HepG2 (cell line): ENCODE data around the gene GTF2E1.

Experiments used
- ATF3 ChIP-seq: sonication (generic); formaldehyde crosslinking; IDR thresholded peaks from 2 replicates; pipeline ENCODE4 v1.4.0; 2020; ENCODE audit warnings: missing genetic modification reagents
- ELF1 ChIP-seq: sonication (generic); formaldehyde crosslinking; IDR thresholded peaks from 2 replicates; pipeline ENCODE4 v1.4.0; 2020; ENCODE audit warnings: missing genetic modification reagents
- KLF9 ChIP-seq: IDR thresholded peaks from 2 replicates; pipeline ENCODE4 v1.6.1; 2016; ENCODE audit warnings: low read depth
- NFRKB ChIP-seq: fragments of 450-650 bp; IDR thresholded peaks from 2 replicates; pipeline ENCODE4 v1.6.1; 2017
- POLR2A ChIP-seq, 2 experiments: IDR thresholded peaks; 2 replicates each; pipeline ENCODE4 v1.6.1; 2011; ENCODE audit warnings: low read depth in 2 of 2, low read length in 2 of 2, mild to moderate bottlenecking in 1 of 2, moderate library complexity in 1 of 2; ENCODE audit not compliant: insufficient read depth in 1 of 2
- PRPF4 ChIP-seq: fragments of 200-400 bp; formaldehyde crosslinking; IDR thresholded peaks from 2 replicates; pipeline ENCODE4 v1.6.1; 2016; ENCODE audit warnings: low read length, low read depth; ENCODE audit not compliant: poor library complexity, severe bottlenecking
- TBL1XR1 ChIP-seq: fragments of 150-350 bp; IDR thresholded peaks from 2 replicates; pipeline ENCODE4 v1.6.1; 2014; ENCODE audit warnings: borderline replicate concordance, low read length; ENCODE audit not compliant: partially characterized antibody
- TCF7 ChIP-seq: sonication (generic); IDR thresholded peaks from 2 replicates; pipeline ENCODE4 v1.6.1; 2016; ENCODE audit warnings: antibody characterized with exemption, low read depth
- ZFP36 ChIP-seq: fragments of 150-350 bp; IDR thresholded peaks from 2 replicates; pipeline ENCODE4 v1.6.1; 2018; ENCODE audit warnings: borderline replicate concordance, low read length, low read depth; ENCODE audit not compliant: partially characterized antibody
- ZNF121 ChIP-seq: sonication (generic); formaldehyde crosslinking; IDR thresholded peaks from 2 replicates; pipeline ENCODE4 v1.5.0; 2020; ENCODE audit warnings: mild to moderate bottlenecking, missing genetic modification reagents
- ZNF430 ChIP-seq: sonication (generic); formaldehyde crosslinking; IDR thresholded peaks from 2 replicates; pipeline ENCODE4 v1.9.0; 2021; ENCODE audit warnings: mild to moderate bottlenecking, missing genetic modification reagents

- no peak for TF ChIP-seq ZFP36
- TF ChIP-seq TBL1XR1: no peak
- no peak for TF ChIP-seq TCF7
- TF ChIP-seq ZNF430 (CRISPR knock-in tag): no peak
- no peak for TF ChIP-seq ATF3 (CRISPR knock-in tag)
- no peak for TF ChIP-seq KLF9 (CRISPR knock-in tag)
- no peak for TF ChIP-seq POLR2A (IDR thresholded peaks at IDR 0.05; ENCODE audit: insufficient read depth in 1 of 2, low read depth in 2 of 2, low read length in 2 of 2)
- no peak for TF ChIP-seq ELF1 (CRISPR knock-in tag)
- TF ChIP-seq NFRKB: no peak
- TF ChIP-seq PRPF4: no peak
- no peak for TF ChIP-seq ZNF121 (CRISPR knock-in tag)
Observed at GRCh38 chr3:120765830-120766493, 23.4 kb downstream of the GTF2E1 start.
